NCI-H128 (cell line): ENCODE measurements around the gene COX7C.
A peak's percentile ranks its signal among the peaks of the same experiment; 100 is the strongest.
"Not testable (repeated sequence)": the region's sequence is repeated elsewhere in the genome, so short reads cannot be mapped to it uniquely, and the experiment has no call there.

Experiments used
- DNase-seq: peaks from one replicate; lab custom pipeline; 2025; ENCODE audit not compliant: unreplicated experiment; lab: John Stamatoyannopoulos, UW

The COX7C gene

GRCh38 chr5:86617756-86618576 is at the start of gene COX7C:
COX7C (plus strand) TSS chr5:86617941; CDS start chr5:86618056, 115 bp downstream.
- peak; percentile 86 for DNase-seq

GRCh38 chr5:86569522-86570426 is 48.0 kb upstream of the COX7C start:
- not testable (repeated sequence) for DNase-seq

- DNase-seq: no peak
Observed at GRCh38 chr5:86570427-86571083, 47.2 kb upstream of the COX7C start.

GRCh38 chr5:86571109-86571508 is 46.6 kb upstream of the COX7C start:
- not testable (repeated sequence) for DNase-seq

- DNase-seq: no peak
Observed at GRCh38 chr5:86572825-86573517, 44.8 kb upstream of the COX7C start.

GRCh38 chr5:86579502-86579901 is 38.2 kb upstream of the COX7C start:
- DNase-seq: no peak

- DNase-seq: no peak
Observed at GRCh38 chr5:86596476-86596875, 21.3 kb upstream of the COX7C start.

- no peak for DNase-seq
Observed at GRCh38 chr5:86605881-86606280, 11.9 kb upstream of the COX7C start.

GRCh38 chr5:86613455-86613854 is 4.3 kb upstream of the COX7C start:
- no peak for DNase-seq

GRCh38 chr5:86617309-86617755 is 409 bp upstream of the COX7C start:
- DNase-seq: no peak

- no peak for DNase-seq
Observed at GRCh38 chr5:86623785-86624483, 6.2 kb downstream of the COX7C start.

GRCh38 chr5:86625148-86625547 is 7.4 kb downstream of the COX7C start:
- DNase-seq: no peak

- no peak for DNase-seq
Observed at GRCh38 chr5:86626149-86626548, 8.4 kb downstream of the COX7C start.

- no peak for DNase-seq
Observed at GRCh38 chr5:86631165-86631564, 13.4 kb downstream of the COX7C start.

- no peak for DNase-seq
Observed at GRCh38 chr5:86640998-86641397, 23.3 kb downstream of the COX7C start.

GRCh38 chr5:86644843-86645242 is 27.1 kb downstream of the COX7C start:
- DNase-seq: no peak

- DNase-seq: no peak
Observed at GRCh38 chr5:86645885-86646284, 28.1 kb downstream of the COX7C start.

- DNase-seq: no peak
Observed at GRCh38 chr5:86646671-86647070, 28.9 kb downstream of the COX7C start.

GRCh38 chr5:86649832-86650505 is 32.2 kb downstream of the COX7C start:
- DNase-seq: no peak

- not testable (repeated sequence) for DNase-seq
Observed at GRCh38 chr5:86660771-86661170, 43.0 kb downstream of the COX7C start.
